Large intestine (tissue), 3 donors: ENCODE data around the gene GOLGA6A. TPM values are rescaled to one million over a fixed set of nuclear protein-coding genes. Genes with fewer than 3 reads are reported as not detected.
A peak's percentile ranks its signal among the peaks of the same experiment; 100 is the strongest.
"Not testable (repeated sequence)": the region's sequence is repeated elsewhere in the genome, so short reads cannot be mapped to it uniquely, and the experiment has no call there.

Experiments used
- DNase-seq, 2 donors: peaks; one replicate each; pipeline versions ENCODE4 v3.0.0 to v3.0.0-alpha.2; 2013
- H3K27ac ChIP-seq: one replicate; pipeline ENCODE4 v1.5.1; 2013; ENCODE audit warnings: low read length
- H3K27me3 ChIP-seq: 2 replicates; pipeline ENCODE4 v1.6.1; 2013; ENCODE audit warnings: low read length; ENCODE audit not compliant: control insufficient read depth, insufficient read depth
- H3K36me3 ChIP-seq: 2 replicates; pipeline ENCODE4 v1.6.1; 2013; ENCODE audit warnings: low read length; ENCODE audit not compliant: control insufficient read depth, insufficient read depth
- H3K4me1 ChIP-seq: one replicate; pipeline ENCODE4 v1.6.1; 2013; ENCODE audit warnings: low read length; ENCODE audit not compliant: control insufficient read depth, insufficient read depth
- H3K4me3 ChIP-seq: one replicate; pipeline ENCODE4 v1.5.1; 2013; ENCODE audit warnings: low read length
- H3K9me3 ChIP-seq: one replicate; pipeline ENCODE4 v1.6.1; 2013; ENCODE audit warnings: mild to moderate bottlenecking, low read depth, low read length, moderate library complexity; ENCODE audit not compliant: control insufficient read depth
- WGBS: methylation state at CpG from one replicate; pipeline ENCODE4 v1.1.5; 2013; ENCODE audit warnings: low lambda C conversion rate; ENCODE audit not compliant: insufficient coverage; 5-methylcytosine and 5-hydroxymethylcytosine counted together
- polyA plus RNA-seq: library from polyadenylated mRNA; unstranded; fragments of 120-200 nt; gene quantifications from one replicate; pipeline ENCODE4 v1.2.1, GENCODE V29; 2013

The GOLGA6A gene
- polyA plus RNA-seq, 1 donor, result 0.15 TPM

DNA sequence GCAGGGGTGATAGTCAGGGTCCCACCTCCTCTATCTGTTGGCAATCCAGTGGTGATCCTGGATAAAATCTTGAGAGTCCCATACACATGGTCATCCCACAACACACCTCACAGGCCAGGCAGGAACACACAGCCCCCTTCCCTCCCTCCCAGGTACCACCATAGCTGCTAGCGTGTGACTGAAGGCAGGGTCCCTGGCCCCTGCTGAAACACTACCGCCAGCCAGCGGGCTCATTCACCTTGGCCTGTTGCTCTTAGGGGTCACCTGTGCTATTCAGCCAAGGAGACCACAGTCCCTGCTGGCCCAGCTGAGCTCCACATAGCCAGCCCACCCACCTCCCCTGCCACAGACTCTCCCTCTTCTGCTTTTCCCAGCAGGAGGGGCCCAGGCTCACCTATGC is 18.2 kb downstream of the GOLGA6A start:
- not testable (repeated sequence) for H3K4me1 ChIP-seq, H3K9me3 ChIP-seq, DNase-seq, H3K36me3 ChIP-seq, H3K27ac ChIP-seq, H3K27me3 ChIP-seq, H3K4me3 ChIP-seq
- no CpG with 5 or more reads among the region's 3 CpGs for WGBS

DNA sequence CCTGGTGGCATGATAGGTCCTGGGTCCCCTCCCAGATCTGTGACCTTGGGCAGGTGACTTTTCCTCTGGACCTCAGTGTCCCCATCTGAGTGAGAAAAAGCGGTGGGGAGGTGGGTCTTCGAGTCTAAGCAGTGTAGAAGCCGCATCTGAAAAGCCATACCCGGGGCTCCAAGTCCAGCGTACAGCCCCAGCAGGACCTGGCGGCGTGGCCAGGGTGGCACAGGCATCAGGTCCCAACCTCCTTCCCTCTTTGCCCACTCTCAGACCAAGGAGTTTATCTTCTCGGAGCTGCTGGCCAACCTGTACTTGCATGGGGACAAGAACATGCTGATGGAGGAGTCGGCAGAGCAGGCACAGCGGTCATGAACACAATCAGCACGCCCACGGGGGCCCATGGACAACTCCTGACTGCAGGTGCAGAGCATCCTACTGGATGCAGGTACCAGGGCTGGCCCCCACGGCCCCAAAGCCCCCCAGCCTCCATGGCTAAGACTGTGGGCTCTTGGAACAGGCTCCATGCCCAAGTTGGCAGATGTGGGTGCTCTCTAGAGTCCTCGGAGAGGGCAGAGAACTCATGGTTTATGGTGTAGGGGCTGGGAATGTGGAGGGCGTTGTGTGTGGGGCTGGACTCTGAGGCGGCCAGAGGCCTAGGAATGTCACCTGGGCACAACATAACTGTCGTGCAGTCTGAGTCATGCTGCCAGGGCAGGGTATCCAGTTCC is 18.8 kb downstream of the GOLGA6A start:
- no CpG with 5 or more reads among the region's 17 CpGs for WGBS
- not testable (repeated sequence) for H3K36me3 ChIP-seq, H3K27me3 ChIP-seq, H3K9me3 ChIP-seq, H3K4me1 ChIP-seq, H3K4me3 ChIP-seq, H3K27ac ChIP-seq, DNase-seq

DNA sequence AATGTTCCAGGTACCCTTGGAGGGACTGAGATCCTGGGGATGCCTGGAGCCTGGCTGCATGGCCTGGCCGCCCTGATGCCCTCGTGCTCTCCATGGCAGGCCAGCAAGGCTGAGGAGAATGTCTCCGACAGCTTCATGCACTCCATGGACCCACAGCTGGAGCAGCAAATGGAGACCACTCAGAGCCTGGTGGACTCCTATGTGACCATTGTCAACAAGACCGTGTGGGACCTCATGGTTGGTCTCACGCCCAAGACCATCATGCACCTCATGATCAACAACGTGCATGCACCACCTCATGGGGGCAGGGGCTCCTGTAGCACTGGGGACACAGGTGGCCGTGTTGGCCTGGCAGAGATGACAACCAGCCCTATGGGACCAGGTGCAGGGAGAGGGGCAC is 19.7 kb downstream of the GOLGA6A start:
- DNase-seq, result no peak
- H3K9me3 ChIP-seq, result no peaks in the 10 kb centered on the region
- H3K27me3 ChIP-seq, result peaks cover 5% of the 10 kb centered on the region
- no peak overlapping the region for H3K4me3 ChIP-seq
- WGBS, result no CpG with 5 or more reads among the region's 7 CpGs
- no peaks in the 10 kb centered on the region for H3K36me3 ChIP-seq
- H3K4me1 ChIP-seq, result no peaks in the 10 kb centered on the region
- no peak overlapping the region for H3K27ac ChIP-seq

DNA sequence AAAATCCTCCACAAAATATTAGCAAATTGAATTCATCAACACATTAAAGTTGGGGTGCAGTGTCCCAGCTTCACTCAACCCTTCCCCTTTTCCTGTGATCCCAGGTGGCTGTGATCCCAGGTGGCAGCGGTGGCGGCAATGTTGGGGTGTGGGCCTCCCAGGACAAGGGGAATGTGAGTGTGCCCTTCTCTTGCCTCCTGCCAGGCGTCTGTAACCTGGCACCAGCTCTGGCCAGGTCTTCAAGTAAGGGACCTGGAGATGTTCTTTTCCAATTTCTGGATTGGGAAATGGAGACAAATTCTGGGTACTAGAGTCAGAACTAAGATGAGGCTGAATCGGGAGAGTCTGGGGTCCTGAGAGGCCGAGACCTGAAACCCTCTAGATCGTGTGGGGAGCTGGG is 20.1 kb downstream of the GOLGA6A start:
- no peak overlapping the region for H3K4me3 ChIP-seq
- no peaks in the 10 kb centered on the region for H3K4me1 ChIP-seq
- no peak overlapping the region for H3K27ac ChIP-seq
- no peaks in the 10 kb centered on the region for H3K9me3 ChIP-seq
- no CpG with 5 or more reads among the region's 6 CpGs for WGBS
- peaks cover 5% of the 10 kb centered on the region for H3K27me3 ChIP-seq
- no peak for DNase-seq
- H3K36me3 ChIP-seq, result no peaks in the 10 kb centered on the region

DNA sequence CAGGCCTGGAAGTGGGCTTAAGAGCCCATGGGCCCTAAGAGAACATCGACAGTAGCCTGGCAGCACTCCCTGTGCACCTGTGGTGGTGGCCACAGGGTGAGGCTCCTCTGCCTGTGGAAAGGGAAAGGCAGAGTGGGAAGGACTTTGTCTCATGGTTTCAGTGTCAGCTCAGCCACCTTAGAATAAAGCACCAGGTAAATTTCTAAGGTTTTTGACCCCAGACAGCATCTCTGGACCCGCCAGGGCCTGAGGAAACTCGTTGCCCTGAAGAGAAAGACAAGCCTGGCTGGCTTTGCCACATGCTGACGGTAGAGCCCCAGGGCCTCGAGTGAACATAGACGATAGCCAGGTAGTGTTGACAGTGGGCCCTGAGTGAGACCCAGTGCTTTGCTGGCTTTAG is 22.1 kb downstream of the GOLGA6A start:
- no peak for DNase-seq
- peaks cover 7% of the 10 kb centered on the region for H3K27me3 ChIP-seq
- no peak overlapping the region for H3K27ac ChIP-seq
- WGBS, result no CpG with 5 or more reads among the region's 6 CpGs
- no peaks in the 10 kb centered on the region for H3K4me1 ChIP-seq
- no peaks in the 10 kb centered on the region for H3K36me3 ChIP-seq
- no peak overlapping the region for H3K4me3 ChIP-seq
- H3K9me3 ChIP-seq, result no peaks in the 10 kb centered on the region

DNA sequence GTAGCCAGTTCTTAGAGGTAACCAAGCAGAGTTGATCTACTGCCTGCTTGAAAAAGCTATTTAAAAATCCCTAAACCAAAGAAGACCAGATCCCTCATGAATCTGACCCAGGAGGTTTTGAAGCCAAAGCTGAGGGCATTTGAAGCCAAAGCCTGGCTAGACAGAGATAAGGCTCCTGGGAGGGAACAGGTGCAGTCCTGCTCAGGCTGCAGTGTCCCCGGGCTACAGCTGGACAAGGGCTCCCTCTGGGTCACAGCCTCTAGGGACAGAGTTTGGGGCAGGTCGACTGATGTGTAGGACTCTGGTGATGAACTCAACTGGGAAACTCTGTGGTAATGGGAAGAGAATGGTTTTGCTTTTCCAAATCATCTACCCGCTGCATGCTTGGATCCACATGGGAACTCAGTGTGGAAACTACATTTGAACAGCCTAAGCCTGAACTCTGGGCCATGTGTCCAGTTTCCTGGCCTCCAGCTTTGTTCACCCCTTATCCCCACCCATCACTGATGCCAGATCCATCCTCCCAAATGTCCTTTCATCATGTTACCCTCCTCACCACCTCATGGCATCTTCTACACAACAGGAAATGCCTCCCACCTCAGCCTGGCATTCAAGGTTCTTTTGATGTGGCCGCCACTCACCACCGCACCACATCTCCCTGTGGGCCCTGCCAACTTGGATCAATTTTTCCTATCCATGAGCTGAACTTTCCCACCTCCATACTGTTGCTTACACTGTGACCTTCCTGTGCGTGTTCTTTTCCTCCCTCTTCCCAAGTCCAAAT is 23.1 kb downstream of the GOLGA6A start:
- not testable (repeated sequence) for H3K4me3 ChIP-seq, H3K9me3 ChIP-seq, DNase-seq, H3K27ac ChIP-seq, H3K4me1 ChIP-seq, H3K36me3 ChIP-seq, H3K27me3 ChIP-seq
- 100% methylated on average over 1 of the region's 6 CpGs for WGBS

DNA sequence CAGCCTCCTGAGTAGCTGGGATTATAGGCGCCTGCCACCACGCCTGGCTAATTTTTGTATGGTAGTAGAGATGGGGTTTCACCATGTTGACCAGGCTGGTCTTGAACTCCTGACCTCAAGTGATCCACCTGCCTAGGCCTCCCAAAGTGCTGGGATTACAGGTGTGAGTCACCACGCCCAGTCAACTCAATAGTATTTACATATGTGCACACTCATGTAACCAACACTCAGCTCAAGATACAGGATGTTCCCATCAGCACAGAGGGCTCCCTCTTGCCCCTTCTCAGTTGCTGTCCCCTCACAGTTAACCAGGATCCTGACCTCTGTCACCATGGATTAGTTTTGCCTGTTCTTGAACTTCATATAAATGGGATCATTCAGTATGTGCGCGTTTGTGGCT is 26.0 kb downstream of the GOLGA6A start:
- no CpG with 5 or more reads among the region's 5 CpGs for WGBS

DNA sequence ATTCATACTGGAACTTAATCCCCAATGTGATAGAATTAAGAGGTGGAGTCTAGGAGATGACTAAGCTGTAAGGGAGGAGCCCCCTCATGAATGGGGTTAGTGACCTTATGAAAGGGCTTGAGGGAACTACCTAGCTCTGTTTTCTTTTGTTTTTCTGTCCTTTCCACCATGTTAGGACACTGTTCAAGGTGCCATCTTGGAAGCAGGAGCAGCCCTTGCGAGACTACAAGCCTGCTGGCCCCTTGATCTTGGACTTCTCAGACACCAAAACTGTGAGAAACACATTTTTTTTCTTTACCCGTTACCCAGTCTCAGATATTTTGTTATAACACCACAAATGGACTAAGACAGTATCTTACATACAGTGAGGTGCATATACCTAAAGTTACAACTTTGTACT is 26.5 kb downstream of the GOLGA6A start:
- Histone ChIP-seq H3K36me3 (no peaks in the 10 kb centered on the region), H3K4me1 (peaks cover under 1% of the 10 kb centered on the region), H3K4me3 (no peak overlapping the region), H3K27me3 (peaks cover 7% of the 10 kb centered on the region), H3K27ac (no peak overlapping the region), H3K9me3 (no peaks in the 10 kb centered on the region)
- WGBS, result 100% methylated on average over 1 of the region's 2 CpGs
- DNase-seq, result no peak

More for the DNA sequence above, 26.0 kb downstream of the GOLGA6A start:
- H3K36me3 ChIP-seq, H3K27ac ChIP-seq, H3K9me3 ChIP-seq, DNase-seq, H3K4me3 ChIP-seq, H3K4me1 ChIP-seq, H3K27me3 ChIP-seq: not testable (repeated sequence)

DNA sequence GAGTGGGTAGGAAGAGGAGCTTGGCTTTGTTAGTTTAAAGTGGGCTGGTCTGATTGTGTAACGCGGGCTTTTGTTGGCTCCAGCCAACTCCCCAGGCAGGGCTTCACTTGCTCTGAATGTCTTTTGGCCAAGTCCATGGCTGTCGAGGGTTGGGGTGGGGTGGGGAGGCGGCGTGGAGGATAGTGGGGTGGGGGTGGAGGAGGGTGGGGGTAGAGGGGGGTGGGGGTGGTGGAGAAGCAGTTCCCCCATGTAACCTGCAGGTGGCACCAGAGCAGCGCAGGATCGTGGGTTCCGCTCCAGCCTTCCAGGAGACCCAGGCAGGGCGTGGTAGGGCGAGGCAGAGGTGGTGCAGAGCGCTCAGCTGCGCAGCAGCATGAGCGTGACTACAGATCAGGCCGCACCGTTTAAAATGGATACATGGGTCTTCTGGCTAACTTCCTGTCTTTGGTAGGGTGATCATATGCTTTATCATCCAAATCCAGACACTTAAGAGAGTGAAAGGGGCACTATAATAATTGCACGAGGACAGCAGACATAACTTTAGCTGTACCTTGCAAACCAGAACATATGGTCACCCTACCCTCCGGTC is 28.3 kb downstream of the GOLGA6A start:
- WGBS, result 73% methylated on average over 1 of the region's 17 CpGs
- H3K36me3 ChIP-seq, result no peaks in the 10 kb centered on the region
- DNase-seq, result peak; percentile 48 to 64
- no peak overlapping the region for H3K4me3 ChIP-seq
- no peaks in the 10 kb centered on the region for H3K9me3 ChIP-seq
- no peak overlapping the region for H3K27ac ChIP-seq
- peaks cover 3% of the 10 kb centered on the region for H3K4me1 ChIP-seq
- peaks cover 7% of the 10 kb centered on the region for H3K27me3 ChIP-seq

DNA sequence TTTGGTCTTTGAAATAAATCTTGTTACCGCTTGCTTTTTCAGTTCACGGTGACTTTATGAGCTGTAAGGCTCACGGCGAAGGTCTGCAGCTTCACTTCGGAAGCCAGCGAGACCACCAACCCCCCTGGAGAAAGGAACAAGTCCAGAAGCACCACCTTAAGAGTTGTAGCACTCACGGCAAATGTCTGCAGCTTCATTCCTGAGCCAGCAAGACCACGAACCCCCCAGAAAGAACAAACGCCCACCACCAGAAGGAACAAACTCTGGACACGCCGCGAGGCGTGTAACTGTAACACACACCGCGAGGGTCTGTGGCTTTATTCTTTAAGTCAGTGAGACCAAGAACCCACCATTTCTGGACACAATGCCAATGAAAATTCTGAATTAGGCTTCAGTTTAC is 28.8 kb downstream of the GOLGA6A start:
- no peaks in the 10 kb centered on the region for H3K9me3 ChIP-seq
- no peak for DNase-seq
- H3K36me3 ChIP-seq, result no peaks in the 10 kb centered on the region
- no peak overlapping the region for H3K4me3 ChIP-seq
- 100% methylated on average over 1 of the region's 15 CpGs for WGBS
- H3K4me1 ChIP-seq, result peaks cover 3% of the 10 kb centered on the region
- H3K27me3 ChIP-seq, result peaks cover 6% of the 10 kb centered on the region
- no peak overlapping the region for H3K27ac ChIP-seq
